ENCODE measurements around the gene GTF2IRD1. TPM values are rescaled to one million over a fixed set of nuclear protein-coding genes. Genes with fewer than 3 reads are reported as not detected.

GTF2IRD1 gene
- total and polyA plus RNA-seq, 3 donors from 2014 or later = 15.1 to 24.7 (median 22.4) TPM

GRCh38 chr7:74599244-74599643 is 145.5 kb downstream of the GTF2IRD1 start:
- H3K27ac ChIP-seq = no peak overlapping the region
- TF ChIP-seq POLR2A (IDR thresholded peaks at IDR 0.05) = no peak
- TF ChIP-seq CTCF (IDR thresholded peaks at IDR 0.05) = no peak
- no peaks in the 10 kb centered on the region for H3K4me1 ChIP-seq
- no peaks in the 10 kb centered on the region for H3K27me3 ChIP-seq
- no peaks in the 10 kb centered on the region for H3K9me3 ChIP-seq
- intact Hi-C loops (cut with DNase I; ENCODE audit: low total_unique reads) = no loop called here
- H3K36me3 ChIP-seq (ENCODE audit: low read depth, missing control alignments) = no peaks in the 10 kb centered on the region
- no peak overlapping the region for H3K4me3 ChIP-seq
- WGBS, 2 donors = 95 to 96% methylated on average over 4 of the region's 4 CpGs
- no peak for DNase-seq

GRCh38 chr7:74604326-74605020 is 150.8 kb downstream of the GTF2IRD1 start:
- H3K9me3 ChIP-seq = no peaks in the 10 kb centered on the region
- H3K27me3 ChIP-seq = no peaks in the 10 kb centered on the region
- WGBS, 2 donors = 91 to 96% methylated on average over 7 of the region's 7 CpGs
- peaks cover 5% of the 10 kb centered on the region for H3K4me1 ChIP-seq
- H3K36me3 ChIP-seq (ENCODE audit: low read depth, missing control alignments) = no peaks in the 10 kb centered on the region
- intact Hi-C loops (cut with DNase I; ENCODE audit: low total_unique reads) = no loop called here
- TF ChIP-seq POLR2A (IDR thresholded peaks at IDR 0.05) = no peak
- TF ChIP-seq CTCF (IDR thresholded peaks at IDR 0.05) = no peak
- H3K27ac ChIP-seq = no peak overlapping the region
- no peak for DNase-seq
- H3K4me3 ChIP-seq = no peak overlapping the region

GRCh38 chr7:74606101-74606908 is 152.6 kb downstream of the GTF2IRD1 start:
- peak; percentile 23 for DNase-seq
- Histone ChIP-seq H3K4me1 (peaks cover 5% of the 10 kb centered on the region), H3K9me3 (no peaks in the 10 kb centered on the region), H3K27me3 (no peaks in the 10 kb centered on the region), H3K27ac (peak overlapping the region in 1 of 2 donors; percentile 15), H3K4me3 (peak overlapping the region; percentile 42 to 62), H3K36me3 (ENCODE audit: low read depth, missing control alignments) (no peaks in the 10 kb centered on the region)
- intact Hi-C loops (cut with DNase I; ENCODE audit: low total_unique reads) = no loop called here
- TF ChIP-seq POLR2A (IDR thresholded peaks at IDR 0.05) = no peak
- TF ChIP-seq CTCF (IDR thresholded peaks at IDR 0.05) = no peak
- 9 to 10% methylated on average over 9 to 45 of the region's 51 CpGs for WGBS, 2 donors

GRCh38 chr7:74606909-74607510 is 153.3 kb downstream of the GTF2IRD1 start:
- intact Hi-C loops (cut with DNase I; ENCODE audit: low total_unique reads) = no loop called here
- peaks cover 5% of the 10 kb centered on the region for H3K4me1 ChIP-seq
- WGBS, 2 donors = 42 to 48% methylated on average over 14 to 15 of the region's 15 CpGs
- no peak for DNase-seq
- peak overlapping the region; percentile 42 to 62 for H3K4me3 ChIP-seq
- peak overlapping the region in 1 of 2 donors; percentile 15 for H3K27ac ChIP-seq
- H3K27me3 ChIP-seq = no peaks in the 10 kb centered on the region
- no peaks in the 10 kb centered on the region for H3K9me3 ChIP-seq
- TF ChIP-seq CTCF (IDR thresholded peaks at IDR 0.05) (no peak), POLR2A (IDR thresholded peaks at IDR 0.05) (no peak)
- no peaks in the 10 kb centered on the region for H3K36me3 ChIP-seq (ENCODE audit: low read depth, missing control alignments)

All from testis (tissue), 3 donors.